PFSK-1 (cell line): ENCODE data around the gene LYPD6B.

ENCODE experiments used
- FOXP2 ChIP-seq: optimal IDR thresholded peaks from 2 replicates; pipeline ENCODE3; 2011; ENCODE audit warnings: borderline replicate concordance, control low read depth, inconsistent platforms; ENCODE audit not compliant: insufficient read depth; ENCODE audit errors: extremely low read length, extremely low read depth
- POLR2AphosphoS5 ChIP-seq: IDR thresholded peaks from 2 replicates; pipeline ENCODE4 v1.6.1; 2012; ENCODE audit warnings: low read depth, mild to moderate bottlenecking, control low read depth, low read length, moderate library complexity
- SIN3A ChIP-seq: IDR thresholded peaks from 2 replicates; pipeline ENCODE4 v1.6.1; 2012; ENCODE audit warnings: mild to moderate bottlenecking, low read length, moderate library complexity, borderline replicate concordance; ENCODE audit not compliant: insufficient read depth
- TAF1 ChIP-seq: IDR thresholded peaks from 2 replicates; pipeline ENCODE4 v1.6.1; 2012; ENCODE audit warnings: low read length, control low read depth, borderline replicate concordance; ENCODE audit not compliant: insufficient read depth
- TF ChIP-seq, protein P1 (sequence below), 2 experiments: IDR thresholded peaks; 2 replicates each; pipeline versions ENCODE4 v1.6.1 to v1.8.0; 2011 to 2012; ENCODE audit warnings: low read depth in 2 of 2, low read length in 2 of 2, control low read depth in 1 of 2, inconsistent platforms in 1 of 2, mild to moderate bottlenecking in 1 of 2, moderate library complexity in 1 of 2; ENCODE audit not compliant: insufficient read depth in 1 of 2

The LYPD6B gene

DNA sequence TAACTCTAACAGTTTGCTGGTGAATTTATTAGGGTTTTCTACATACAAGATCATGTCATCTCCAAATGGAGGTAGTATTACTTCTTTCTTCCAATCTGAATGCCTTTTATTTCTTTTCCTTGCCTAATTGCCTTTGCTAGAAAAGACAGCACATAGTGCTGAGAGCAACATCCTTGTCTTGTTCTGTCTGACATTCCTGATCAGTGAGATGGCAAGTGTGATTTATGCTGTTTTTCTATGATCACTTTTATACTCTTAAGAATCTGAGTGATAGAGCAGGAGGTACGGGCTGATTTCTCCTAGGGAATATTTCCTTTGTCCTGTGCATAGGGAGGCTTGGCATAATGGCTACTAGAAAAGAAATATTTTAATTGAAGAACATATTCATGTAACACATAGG is 17.3 kb downstream of the LYPD6B start:
- TF ChIP-seq, protein P1, sequence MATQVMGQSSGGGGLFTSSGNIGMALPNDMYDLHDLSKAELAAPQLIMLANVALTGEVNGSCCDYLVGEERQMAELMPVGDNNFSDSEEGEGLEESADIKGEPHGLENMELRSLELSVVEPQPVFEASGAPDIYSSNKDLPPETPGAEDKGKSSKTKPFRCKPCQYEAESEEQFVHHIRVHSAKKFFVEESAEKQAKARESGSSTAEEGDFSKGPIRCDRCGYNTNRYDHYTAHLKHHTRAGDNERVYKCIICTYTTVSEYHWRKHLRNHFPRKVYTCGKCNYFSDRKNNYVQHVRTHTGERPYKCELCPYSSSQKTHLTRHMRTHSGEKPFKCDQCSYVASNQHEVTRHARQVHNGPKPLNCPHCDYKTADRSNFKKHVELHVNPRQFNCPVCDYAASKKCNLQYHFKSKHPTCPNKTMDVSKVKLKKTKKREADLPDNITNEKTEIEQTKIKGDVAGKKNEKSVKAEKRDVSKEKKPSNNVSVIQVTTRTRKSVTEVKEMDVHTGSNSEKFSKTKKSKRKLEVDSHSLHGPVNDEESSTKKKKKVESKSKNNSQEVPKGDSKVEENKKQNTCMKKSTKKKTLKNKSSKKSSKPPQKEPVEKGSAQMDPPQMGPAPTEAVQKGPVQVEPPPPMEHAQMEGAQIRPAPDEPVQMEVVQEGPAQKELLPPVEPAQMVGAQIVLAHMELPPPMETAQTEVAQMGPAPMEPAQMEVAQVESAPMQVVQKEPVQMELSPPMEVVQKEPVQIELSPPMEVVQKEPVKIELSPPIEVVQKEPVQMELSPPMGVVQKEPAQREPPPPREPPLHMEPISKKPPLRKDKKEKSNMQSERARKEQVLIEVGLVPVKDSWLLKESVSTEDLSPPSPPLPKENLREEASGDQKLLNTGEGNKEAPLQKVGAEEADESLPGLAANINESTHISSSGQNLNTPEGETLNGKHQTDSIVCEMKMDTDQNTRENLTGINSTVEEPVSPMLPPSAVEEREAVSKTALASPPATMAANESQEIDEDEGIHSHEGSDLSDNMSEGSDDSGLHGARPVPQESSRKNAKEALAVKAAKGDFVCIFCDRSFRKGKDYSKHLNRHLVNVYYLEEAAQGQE (IDR thresholded peaks at IDR 0.05; ENCODE audit: insufficient read depth in 1 of 2, low read depth in 2 of 2, low read length in 2 of 2) = no peak
- no peak for TF ChIP-seq TAF1
- no peak for TF ChIP-seq FOXP2
- TF ChIP-seq POLR2AphosphoS5 = no peak
- no peak for TF ChIP-seq SIN3A

DNA sequence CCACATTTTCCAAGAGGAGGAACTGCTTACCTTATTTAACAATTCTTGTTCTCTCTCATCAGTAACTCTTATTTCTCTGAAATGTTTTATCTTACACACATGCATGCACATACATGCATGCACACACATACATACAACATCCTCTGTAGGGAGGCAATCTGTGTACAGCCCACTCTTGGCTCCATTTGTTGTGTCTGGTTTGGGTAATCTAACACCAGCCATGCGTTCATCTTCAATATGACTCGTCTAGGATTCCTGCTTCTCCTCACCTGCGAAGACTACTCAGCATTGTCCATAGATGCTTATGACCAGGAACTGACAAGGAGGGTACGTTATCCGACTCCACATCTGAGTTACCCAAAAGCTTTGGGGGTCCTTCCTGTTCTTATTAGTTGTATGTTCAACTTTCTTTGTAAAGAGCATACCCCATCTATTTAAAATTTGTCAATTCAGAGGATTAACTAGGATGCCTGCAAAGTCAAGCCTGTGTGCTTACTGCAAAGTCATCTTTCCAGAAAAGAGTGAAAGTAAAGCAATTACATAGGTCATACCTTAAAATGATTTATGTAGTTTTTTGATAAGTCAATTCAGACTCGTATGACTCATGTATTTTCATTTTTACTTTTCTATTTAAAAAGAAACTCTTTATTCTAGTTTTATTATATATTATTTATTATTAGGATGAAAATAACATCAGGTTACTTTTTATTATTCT is 18.2 kb downstream of the LYPD6B start:
- no peak for TF ChIP-seq TAF1
- no peak for TF ChIP-seq FOXP2
- TF ChIP-seq POLR2AphosphoS5 = no peak
- TF ChIP-seq, protein P1 (IDR thresholded peaks at IDR 0.05; ENCODE audit: insufficient read depth in 1 of 2, low read depth in 2 of 2, low read length in 2 of 2) = no peak
- TF ChIP-seq SIN3A = no peak

DNA sequence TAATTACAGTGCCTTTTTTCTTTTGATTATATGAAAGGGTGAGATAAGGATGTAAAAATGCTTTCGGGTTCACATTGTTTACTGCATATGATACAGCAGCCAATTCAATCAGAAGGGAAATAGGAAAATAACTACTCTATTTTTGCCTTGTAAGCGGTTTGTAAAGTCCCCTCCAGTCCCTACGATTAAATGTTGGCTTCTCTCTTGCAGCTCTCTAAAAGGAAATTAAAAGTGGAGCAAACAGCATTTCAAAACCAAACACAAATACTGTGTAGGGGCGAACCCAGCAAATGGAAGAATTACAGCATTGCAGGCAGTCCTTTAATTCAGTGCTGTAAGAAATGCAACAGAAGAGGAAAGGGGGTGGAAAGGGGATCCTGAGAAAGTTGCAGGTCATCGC is 18.9 kb downstream of the LYPD6B start:
- TF ChIP-seq TAF1 (no peak), POLR2AphosphoS5 (no peak), FOXP2 (no peak), SIN3A (no peak)
- TF ChIP-seq, protein P1 (IDR thresholded peaks at IDR 0.05; ENCODE audit: insufficient read depth in 1 of 2, low read depth in 2 of 2, low read length in 2 of 2) = no peak

DNA sequence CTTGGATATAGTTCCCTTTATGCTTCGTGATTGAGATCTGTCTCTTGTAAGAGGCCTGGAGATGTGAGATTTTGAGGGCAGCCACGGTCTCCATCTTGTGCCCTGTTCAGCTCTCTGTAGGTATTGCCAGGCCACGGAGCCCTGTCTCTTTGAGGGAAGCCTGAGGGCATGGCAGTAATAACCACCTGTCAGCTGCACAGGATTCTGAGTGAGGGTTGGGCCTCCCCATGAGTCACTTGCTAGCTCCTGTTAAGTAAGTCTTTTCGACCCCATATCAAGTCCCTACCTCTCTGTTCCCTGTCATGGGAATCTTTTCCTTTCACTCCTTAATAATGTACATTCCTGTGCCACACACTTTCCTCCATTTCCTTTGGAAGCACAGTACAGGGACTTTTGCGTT is 20.4 kb downstream of the LYPD6B start:
- TF ChIP-seq TAF1 = no peak
- TF ChIP-seq POLR2AphosphoS5 = no peak
- no peak for TF ChIP-seq FOXP2
- TF ChIP-seq SIN3A = no peak
- TF ChIP-seq, protein P1 (IDR thresholded peaks at IDR 0.05; ENCODE audit: insufficient read depth in 1 of 2, low read depth in 2 of 2, low read length in 2 of 2) = no peak
